ENCODE measurements around the gene SLC25A2. TPM values are rescaled to one million over a fixed set of nuclear protein-coding genes. Genes with fewer than 3 reads are reported as not detected.
A peak's percentile ranks its signal among the peaks of the same experiment; 100 is the strongest.

The SLC25A2 gene
- total RNA-seq, 1 donor from 2014 or later: 0.62 TPM

DNA sequence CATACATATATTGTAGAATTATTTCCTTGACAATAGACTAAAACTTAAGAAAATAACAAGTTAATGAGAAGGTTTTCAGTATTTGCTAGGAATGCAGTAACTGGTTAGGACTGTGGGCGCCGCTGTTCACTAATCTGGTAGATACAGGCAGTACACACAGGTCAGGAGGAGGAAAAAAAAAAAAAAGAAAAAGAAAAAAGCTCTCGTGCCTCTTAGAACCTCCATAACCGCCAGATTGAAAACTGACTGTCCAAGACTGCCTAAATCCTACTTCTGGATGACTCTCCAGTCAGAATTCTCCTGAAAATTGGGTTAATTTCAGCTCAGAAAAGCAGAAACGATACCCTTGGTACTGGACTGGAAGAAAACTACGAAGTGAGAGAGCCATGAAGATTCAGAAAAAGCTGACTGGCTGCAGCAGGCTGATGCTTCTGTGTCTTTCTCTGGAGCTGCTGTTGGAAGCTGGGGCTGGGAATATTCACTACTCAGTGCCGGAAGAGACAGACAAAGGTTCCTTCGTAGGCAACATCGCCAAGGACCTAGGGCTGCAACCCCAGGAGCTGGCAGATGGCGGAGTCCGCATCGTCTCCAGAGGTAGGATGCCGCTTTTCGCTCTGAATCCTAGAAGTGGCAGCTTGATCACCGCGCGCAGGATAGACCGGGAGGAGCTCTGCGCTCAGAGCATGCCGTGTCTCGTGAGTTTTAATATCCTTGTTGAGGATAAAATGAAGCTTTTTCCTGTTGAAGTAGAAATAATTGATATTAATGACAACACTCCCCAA, 26.6 kb upstream of the SLC25A2 start, which contains the start of gene PCDHGA1:
Gene PCDHGA1 (plus strand): TSS at position 216 of the 782 bp plus-strand sequence.
- peak; percentile 37 for TF ChIP-seq CTCF (IDR thresholded peaks at IDR 0.05; ENCODE audit: unreplicated experiment)
- H3K27me3 Mint-ChIP-seq (ENCODE audit: unreplicated experiment): peaks cover 9% of the 10 kb centered on the region

DNA sequence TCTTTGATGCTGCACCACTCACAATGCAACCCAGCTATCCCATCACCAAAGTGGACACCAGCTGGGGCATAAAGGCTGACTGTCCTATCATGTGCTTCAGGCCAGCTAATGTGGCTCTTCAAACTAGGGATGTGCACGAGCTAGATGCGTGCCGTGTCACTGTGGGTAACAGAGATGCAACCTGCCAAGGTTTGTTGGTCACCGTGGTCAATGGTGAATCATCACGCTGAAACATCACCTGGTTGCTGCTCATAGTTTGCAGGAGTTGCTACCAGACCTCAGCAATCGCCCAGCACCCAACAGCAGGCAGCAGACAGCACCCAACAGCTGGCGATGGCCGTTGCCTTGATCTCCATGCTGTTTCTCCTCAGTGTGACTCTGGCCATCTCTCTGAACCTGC, 24.4 kb upstream of the SLC25A2 start:
- no peak for DNase-seq (ENCODE audit: low spot score)
- no peak for TF ChIP-seq CTCF (IDR thresholded peaks at IDR 0.05; ENCODE audit: unreplicated experiment)
- H3K27me3 Mint-ChIP-seq (ENCODE audit: unreplicated experiment): peaks cover 8% of the 10 kb centered on the region
- H3K4me3 Mint-ChIP-seq (ENCODE audit: unreplicated experiment): no peak overlapping the region
- no peaks in the 10 kb centered on the region for H3K4me1 Mint-ChIP-seq (ENCODE audit: unreplicated experiment)
- no peak overlapping the region for H3K27ac Mint-ChIP-seq (ENCODE audit: unreplicated experiment)
- H3K9me3 Mint-ChIP-seq (ENCODE audit: unreplicated experiment): peaks cover 6% of the 10 kb centered on the region
- H3K36me3 Mint-ChIP-seq (ENCODE audit: low read depth, unreplicated experiment): peaks cover 28% of the 10 kb centered on the region

More for the DNA sequence above, 26.6 kb upstream of the SLC25A2 start, which contains the start of gene PCDHGA1:
- peaks cover 31% of the 10 kb centered on the region for H3K36me3 Mint-ChIP-seq (ENCODE audit: low read depth, unreplicated experiment)
- H3K9me3 Mint-ChIP-seq (ENCODE audit: unreplicated experiment): peaks cover 10% of the 10 kb centered on the region
- no peaks in the 10 kb centered on the region for H3K4me1 Mint-ChIP-seq (ENCODE audit: unreplicated experiment)
- peak within 1 kb of the TSS; percentile 51 for H3K4me3 Mint-ChIP-seq (ENCODE audit: unreplicated experiment)
- H3K27ac Mint-ChIP-seq (ENCODE audit: unreplicated experiment): no peak within 1 kb of the TSS
- peak; percentile 25 for DNase-seq (ENCODE audit: low spot score)

DNA sequence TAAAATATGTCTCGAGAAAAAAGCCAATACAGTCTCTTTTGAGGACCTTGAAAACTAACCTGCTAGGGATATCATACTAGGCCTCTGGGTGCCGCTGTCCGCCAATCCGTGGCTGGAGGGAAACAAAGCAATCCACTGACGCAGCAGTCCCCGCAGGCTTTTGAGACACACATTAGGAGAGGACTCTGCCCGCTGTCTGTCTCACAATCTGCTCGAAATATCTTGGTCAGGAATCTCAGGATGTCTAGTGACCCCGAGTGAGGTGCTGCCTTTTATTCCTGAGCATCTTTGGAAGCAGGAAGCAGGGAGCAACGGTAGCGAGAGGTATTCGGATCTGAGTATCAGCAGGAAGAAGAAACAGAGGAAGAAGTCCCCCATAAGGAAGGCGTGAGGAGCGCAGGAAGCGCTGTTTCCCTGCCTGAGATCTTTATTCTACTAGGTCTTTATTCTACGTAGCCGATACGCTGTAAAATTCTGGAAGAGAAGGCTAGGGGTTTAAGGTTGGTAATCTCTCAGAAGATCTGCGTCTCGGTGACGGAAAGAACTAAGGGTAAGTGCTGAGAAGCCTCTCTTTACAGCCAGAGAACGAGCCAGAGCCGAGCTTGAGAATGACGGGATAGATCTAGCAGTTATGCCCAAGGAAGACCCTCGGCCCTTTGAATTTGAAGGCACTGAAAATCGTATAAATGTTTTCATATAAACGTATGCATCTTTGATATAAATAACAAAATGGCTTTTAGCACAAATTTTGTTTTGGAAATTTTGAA, 22.4 kb upstream of the SLC25A2 start:
- Mint-ChIP-seq H3K27me3 (ENCODE audit: unreplicated experiment) (peaks cover 8% of the 10 kb centered on the region), H3K4me1 (ENCODE audit: unreplicated experiment) (no peaks in the 10 kb centered on the region), H3K27ac (ENCODE audit: unreplicated experiment) (peak overlapping the region; percentile 92), H3K9me3 (ENCODE audit: unreplicated experiment) (peaks cover 17% of the 10 kb centered on the region), H3K36me3 (ENCODE audit: low read depth, unreplicated experiment) (peaks cover 18% of the 10 kb centered on the region), H3K4me3 (ENCODE audit: unreplicated experiment) (peak overlapping the region; percentile 81)
- TF ChIP-seq CTCF (IDR thresholded peaks at IDR 0.05; ENCODE audit: unreplicated experiment): no peak
- DNase-seq (ENCODE audit: low spot score): peak; percentile 58

DNA sequence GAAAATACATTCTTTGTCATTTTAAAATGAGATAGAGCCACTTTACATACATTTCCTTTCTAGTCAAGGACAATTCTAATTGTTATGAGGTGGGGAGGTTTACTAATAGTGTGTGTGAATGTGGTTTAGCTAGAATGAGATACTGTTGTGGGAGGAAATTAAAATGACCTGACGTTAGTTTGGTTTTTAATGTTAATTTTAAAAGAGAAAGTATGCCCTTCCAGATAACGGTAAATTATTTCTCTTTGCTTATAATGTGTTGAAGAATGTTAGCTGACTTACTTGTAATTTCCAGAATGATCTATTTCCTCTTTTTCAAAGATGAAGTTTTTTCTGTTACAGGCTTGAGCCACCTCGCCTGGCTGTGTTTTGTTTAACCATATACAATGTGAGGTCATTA, 18.4 kb upstream of the SLC25A2 start:
- no peak overlapping the region for H3K4me3 Mint-ChIP-seq (ENCODE audit: unreplicated experiment)
- H3K36me3 Mint-ChIP-seq (ENCODE audit: low read depth, unreplicated experiment): peaks cover 46% of the 10 kb centered on the region
- peaks cover 42% of the 10 kb centered on the region for H3K9me3 Mint-ChIP-seq (ENCODE audit: unreplicated experiment)

More for the DNA sequence above, 18.4 kb upstream of the SLC25A2 start:
- TF ChIP-seq CTCF (IDR thresholded peaks at IDR 0.05; ENCODE audit: unreplicated experiment): no peak
- Mint-ChIP-seq H3K27ac (ENCODE audit: unreplicated experiment) (no peak overlapping the region), H3K4me1 (ENCODE audit: unreplicated experiment) (peaks cover 19% of the 10 kb centered on the region), H3K27me3 (ENCODE audit: unreplicated experiment) (peaks cover 13% of the 10 kb centered on the region)
- no peak for DNase-seq (ENCODE audit: low spot score)

Data from endothelial cell (in vitro differentiated cells).